Measurements from ENCODE around the gene C19orf38.

- TF ChIP-seq CTCF (conservative IDR thresholded peaks at IDR 0.05; ENCODE audit: low read depth, low read length) (no peak), EZH2 (IDR thresholded peaks at IDR 0.05; ENCODE audit: low read length, unreplicated experiment) (no peak), EZH2phosphoT487 (IDR thresholded peaks at IDR 0.05; ENCODE audit: borderline replicate concordance, low read length) (no peak)
Measured at GRCh38 chr19:10852098-10852800, 4.0 kb downstream of the C19orf38 start.
